Nephron (organoid): ENCODE results near the gene PSORS1C1.
A peak's percentile ranks its signal among the peaks of the same experiment; 100 is the strongest.
"Not testable (repeated sequence)": the region's sequence is repeated elsewhere in the genome, so short reads cannot be mapped to it uniquely, and the experiment has no call there.

Experiments used
- H3K27ac Mint-ChIP-seq, 3 experiments: 2 replicates each; pipeline ENCODE4 v1.8.0; 2020; ENCODE audit warnings: mixed read lengths in 3 of 3, mild to moderate bottlenecking in 2 of 3, moderate library complexity in 1 of 3
- H3K27me3 Mint-ChIP-seq: 2 replicates; pipeline ENCODE4 v1.8.0; 2021; ENCODE audit warnings: low read depth, mild to moderate bottlenecking, moderate library complexity, mixed read lengths
- H3K36me3 Mint-ChIP-seq: 2 replicates; pipeline ENCODE4 v1.8.0; 2020; ENCODE audit warnings: low read depth, mixed read lengths
- H3K4me1 Mint-ChIP-seq: 2 replicates; pipeline ENCODE4 v1.8.0; 2020; ENCODE audit warnings: mixed read lengths
- H3K4me3 Mint-ChIP-seq, 3 experiments: 2 replicates each; pipeline ENCODE4 v1.8.0; 2020; ENCODE audit warnings: mild to moderate bottlenecking in 3 of 3, mixed read lengths in 3 of 3, moderate library complexity in 2 of 3
- H3K9me3 Mint-ChIP-seq: 2 replicates; pipeline ENCODE4 v1.8.0; 2020; ENCODE audit warnings: mixed read lengths
- TF ChIP-seq, protein P1 (sequence below), 3 experiments: fragments of 200-600 bp; sonication (generic); IDR thresholded peaks; one replicate each; pipeline ENCODE4 v1.5.0; 2021; ENCODE audit warnings: antibody characterized with exemption in 3 of 3; ENCODE audit not compliant: unreplicated experiment in 3 of 3

PSORS1C1 gene

GRCh38 chr6:31114541-31114878 is at the start of gene PSORS1C1:
PSORS1C1 (plus strand) TSS chr6:31114800; CDS start chr6:31129633, 14,833 bp downstream.
- Mint-ChIP-seq H3K27me3 (peaks cover 35% of the 10 kb centered on the region), H3K9me3 (no peaks in the 10 kb centered on the region), H3K4me3 (peak within 1 kb of the TSS in 1 of 3 experiments; percentile 36), H3K4me1 (peaks cover 46% of the 10 kb centered on the region), H3K27ac (peak within 1 kb of the TSS in 2 of 3 experiments; percentile 87 to 93), H3K36me3 (no peaks in the 10 kb centered on the region)
- TF ChIP-seq, protein P1, sequence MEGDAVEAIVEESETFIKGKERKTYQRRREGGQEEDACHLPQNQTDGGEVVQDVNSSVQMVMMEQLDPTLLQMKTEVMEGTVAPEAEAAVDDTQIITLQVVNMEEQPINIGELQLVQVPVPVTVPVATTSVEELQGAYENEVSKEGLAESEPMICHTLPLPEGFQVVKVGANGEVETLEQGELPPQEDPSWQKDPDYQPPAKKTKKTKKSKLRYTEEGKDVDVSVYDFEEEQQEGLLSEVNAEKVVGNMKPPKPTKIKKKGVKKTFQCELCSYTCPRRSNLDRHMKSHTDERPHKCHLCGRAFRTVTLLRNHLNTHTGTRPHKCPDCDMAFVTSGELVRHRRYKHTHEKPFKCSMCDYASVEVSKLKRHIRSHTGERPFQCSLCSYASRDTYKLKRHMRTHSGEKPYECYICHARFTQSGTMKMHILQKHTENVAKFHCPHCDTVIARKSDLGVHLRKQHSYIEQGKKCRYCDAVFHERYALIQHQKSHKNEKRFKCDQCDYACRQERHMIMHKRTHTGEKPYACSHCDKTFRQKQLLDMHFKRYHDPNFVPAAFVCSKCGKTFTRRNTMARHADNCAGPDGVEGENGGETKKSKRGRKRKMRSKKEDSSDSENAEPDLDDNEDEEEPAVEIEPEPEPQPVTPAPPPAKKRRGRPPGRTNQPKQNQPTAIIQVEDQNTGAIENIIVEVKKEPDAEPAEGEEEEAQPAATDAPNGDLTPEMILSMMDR (IDR thresholded peaks at IDR 0.05; ENCODE audit: unreplicated experiment in 3 of 3): no peak

- TF ChIP-seq, protein P1 (IDR thresholded peaks at IDR 0.05; ENCODE audit: unreplicated experiment in 3 of 3): no peak
- H3K4me1 Mint-ChIP-seq: peaks cover 8% of the 10 kb centered on the region
- H3K27ac Mint-ChIP-seq: no peak overlapping the region
- H3K4me3 Mint-ChIP-seq: no peak overlapping the region
- H3K36me3 Mint-ChIP-seq: no peaks in the 10 kb centered on the region
- no peaks in the 10 kb centered on the region for H3K27me3 Mint-ChIP-seq
- H3K9me3 Mint-ChIP-seq: no peaks in the 10 kb centered on the region
Observed at GRCh38 chr6:31065556-31065955, 49.0 kb upstream of the PSORS1C1 start.

DNA sequence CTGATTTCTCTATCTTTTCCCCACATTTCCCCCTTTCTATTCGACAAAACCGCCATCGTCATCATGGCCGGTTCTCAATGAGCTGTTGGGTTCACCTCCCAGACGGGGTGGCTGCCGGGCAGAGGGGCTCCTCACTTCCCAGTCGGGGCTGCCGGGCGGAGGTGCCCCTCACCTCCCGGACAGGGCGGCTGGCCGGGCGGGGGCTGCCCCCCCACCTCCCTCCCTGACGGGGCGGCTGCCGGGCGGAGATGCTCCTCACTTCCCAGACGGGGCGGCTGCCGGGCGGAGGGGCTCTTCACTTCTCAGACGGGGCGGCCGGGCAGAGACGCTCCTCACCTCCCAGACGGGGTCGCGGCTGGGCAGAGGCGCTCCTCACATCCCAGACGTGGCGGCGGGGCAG is 47.6 kb upstream of the PSORS1C1 start:
- not testable (repeated sequence) for H3K27me3 Mint-ChIP-seq, H3K27ac Mint-ChIP-seq, H3K9me3 Mint-ChIP-seq, H3K4me3 Mint-ChIP-seq, H3K36me3 Mint-ChIP-seq
- H3K4me1 Mint-ChIP-seq: peaks cover 12% of the 10 kb centered on the region

GRCh38 chr6:31067891-31068668 is 46.5 kb upstream of the PSORS1C1 start:
- not testable (repeated sequence) for H3K4me3 Mint-ChIP-seq, H3K27me3 Mint-ChIP-seq, H3K9me3 Mint-ChIP-seq, H3K27ac Mint-ChIP-seq, H3K36me3 Mint-ChIP-seq
- peaks cover 16% of the 10 kb centered on the region for H3K4me1 Mint-ChIP-seq

DNA sequence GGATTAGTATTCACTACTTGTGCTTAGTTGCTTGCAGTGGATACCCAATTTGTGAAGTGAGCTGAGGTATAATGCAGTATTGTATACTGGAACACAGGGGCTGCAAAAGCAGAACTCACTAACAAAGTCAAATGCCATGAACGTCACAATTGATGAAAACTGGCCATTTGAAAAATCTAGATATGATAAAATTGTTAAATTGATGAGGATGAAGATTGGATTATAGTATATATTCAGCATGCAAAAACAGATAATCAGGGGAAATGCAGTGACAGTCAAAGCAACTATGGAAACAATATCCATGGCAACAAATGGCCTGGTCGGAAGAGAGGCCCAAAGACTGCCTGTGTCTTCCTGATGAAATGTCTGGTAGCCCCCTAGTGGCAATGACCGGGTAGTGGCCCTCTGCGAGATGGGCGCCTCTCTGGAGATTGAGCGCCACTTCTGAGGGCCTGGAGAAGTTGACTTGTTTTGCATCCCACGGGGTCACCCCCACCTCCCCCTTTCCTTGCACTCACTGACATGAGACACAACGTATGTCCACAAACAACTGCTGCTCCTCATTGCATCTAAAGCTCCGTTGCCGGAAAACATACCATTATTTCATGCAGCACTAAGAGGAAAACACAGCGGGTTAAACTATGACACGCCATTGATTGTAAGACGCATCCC is 45.8 kb upstream of the PSORS1C1 start:
- no peaks in the 10 kb centered on the region for H3K27me3 Mint-ChIP-seq
- no peak overlapping the region for H3K4me3 Mint-ChIP-seq
- peak overlapping the region in 2 of 3 experiments; percentile 17 to 37 for H3K27ac Mint-ChIP-seq
- no peaks in the 10 kb centered on the region for H3K36me3 Mint-ChIP-seq
- TF ChIP-seq, protein P1 (IDR thresholded peaks at IDR 0.05; ENCODE audit: unreplicated experiment in 3 of 3): peak; percentile 90 to 95 (median 94)
- H3K9me3 Mint-ChIP-seq: no peaks in the 10 kb centered on the region
- H3K4me1 Mint-ChIP-seq: peaks cover 16% of the 10 kb centered on the region

DNA sequence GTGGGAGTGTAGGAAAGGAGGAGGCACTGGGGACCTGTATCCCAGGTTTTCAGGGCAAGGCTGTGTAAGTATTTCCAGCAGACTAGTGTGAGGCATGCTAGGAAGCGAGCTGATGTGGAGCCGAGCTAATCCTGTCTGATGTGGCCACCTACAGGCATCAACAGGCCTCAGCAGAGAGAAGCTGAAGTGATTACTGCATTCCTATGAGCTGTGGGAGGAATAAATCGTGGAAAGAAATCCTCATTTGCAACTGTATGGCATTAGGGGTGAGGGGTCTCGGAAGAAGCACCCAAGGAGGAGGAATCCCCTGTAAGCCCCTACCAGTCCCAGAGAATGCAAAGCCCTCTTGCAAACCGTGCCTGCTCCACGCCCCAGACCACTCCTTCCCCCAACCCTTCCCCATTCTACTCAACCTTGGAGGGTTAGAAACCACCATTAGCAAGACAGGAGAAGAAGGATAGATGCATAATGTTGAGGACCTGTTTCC is 43.8 kb upstream of the PSORS1C1 start:
- TF ChIP-seq, protein P1 (IDR thresholded peaks at IDR 0.05; ENCODE audit: unreplicated experiment in 3 of 3): peak; percentile 74 to 79 (median 75)
- Mint-ChIP-seq H3K9me3 (no peaks in the 10 kb centered on the region), H3K4me1 (peaks cover 22% of the 10 kb centered on the region), H3K27me3 (no peaks in the 10 kb centered on the region), H3K36me3 (no peaks in the 10 kb centered on the region), H3K4me3 (no peak overlapping the region), H3K27ac (peak overlapping the region; percentile 30 to 80 (median 65))
